IPS-15b (cell line): ENCODE data around the gene SCN4B.

Source experiments
- H3K27me3 ChIP-seq: one replicate; pipeline ENCODE4 v1.6.1; 2013; ENCODE audit warnings: low read length; ENCODE audit not compliant: control insufficient read depth, insufficient read depth
- H3K36me3 ChIP-seq: one replicate; pipeline ENCODE4 v1.6.1; 2013; ENCODE audit warnings: low read length; ENCODE audit not compliant: control insufficient read depth, insufficient read depth
- H3K4me1 ChIP-seq: one replicate; pipeline ENCODE4 v1.6.1; 2013; ENCODE audit warnings: mild to moderate bottlenecking, low read length; ENCODE audit not compliant: control insufficient read depth, insufficient read depth
- H3K4me3 ChIP-seq: one replicate; pipeline ENCODE4 v1.5.1; 2013; ENCODE audit warnings: low read depth, low read length
- H3K9ac ChIP-seq: one replicate; pipeline ENCODE4 v1.6.1; 2013; ENCODE audit warnings: low read depth, mild to moderate bottlenecking, low read length
- H3K9me3 ChIP-seq: one replicate; pipeline ENCODE4 v1.6.1; 2013; ENCODE audit warnings: mild to moderate bottlenecking, low read length; ENCODE audit not compliant: control insufficient read depth, insufficient read depth

The SCN4B gene

DNA sequence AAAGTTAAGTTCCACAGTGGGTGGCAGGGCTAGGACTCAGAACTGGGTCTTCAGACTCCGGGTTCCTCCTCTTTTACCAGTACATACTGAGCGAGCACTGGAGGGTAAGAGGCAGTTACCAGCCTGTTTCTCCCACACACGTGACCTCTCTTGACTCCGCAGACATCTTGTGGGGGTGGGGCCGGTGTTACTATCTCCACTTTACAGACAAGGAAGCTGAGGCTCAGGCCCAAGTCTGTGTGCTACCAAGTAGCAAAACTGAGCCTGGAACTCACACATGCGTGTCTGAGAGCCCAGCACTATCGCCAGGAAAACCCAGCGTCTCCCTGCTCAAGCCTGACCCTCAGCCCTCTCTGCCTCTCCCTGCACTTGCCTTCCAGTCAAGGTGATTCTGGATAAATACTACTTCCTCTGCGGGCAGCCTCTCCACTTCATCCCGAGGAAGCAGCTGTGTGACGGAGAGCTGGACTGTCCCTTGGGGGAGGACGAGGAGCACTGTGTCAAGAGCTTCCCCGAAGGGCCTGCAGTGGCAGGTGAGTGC, 49.8 kb downstream of the SCN4B start:
- Histone ChIP-seq H3K4me1 (peaks cover 3% of the 10 kb centered on the region), H3K9ac (no peak overlapping the region), H3K9me3 (no peaks in the 10 kb centered on the region), H3K36me3 (no peaks in the 10 kb centered on the region), H3K27me3 (no peaks in the 10 kb centered on the region), H3K4me3 (no peak overlapping the region)

GRCh38 chr11:118100691-118101232, 51.9 kb downstream of the SCN4B start:
- Histone ChIP-seq H3K9me3 (no peaks in the 10 kb centered on the region), H3K36me3 (no peaks in the 10 kb centered on the region), H3K27me3 (no peaks in the 10 kb centered on the region), H3K4me3 (no peak overlapping the region), H3K4me1 (peaks cover 3% of the 10 kb centered on the region), H3K9ac (no peak overlapping the region)

GRCh38 chr11:118099838-118100556, 52.6 kb downstream of the SCN4B start:
- H3K4me1 ChIP-seq, result peaks cover 3% of the 10 kb centered on the region
- no peaks in the 10 kb centered on the region for H3K27me3 ChIP-seq
- H3K4me3 ChIP-seq, result no peak overlapping the region
- H3K9me3 ChIP-seq, result no peaks in the 10 kb centered on the region
- H3K36me3 ChIP-seq, result no peaks in the 10 kb centered on the region
- H3K9ac ChIP-seq, result no peak overlapping the region

DNA sequence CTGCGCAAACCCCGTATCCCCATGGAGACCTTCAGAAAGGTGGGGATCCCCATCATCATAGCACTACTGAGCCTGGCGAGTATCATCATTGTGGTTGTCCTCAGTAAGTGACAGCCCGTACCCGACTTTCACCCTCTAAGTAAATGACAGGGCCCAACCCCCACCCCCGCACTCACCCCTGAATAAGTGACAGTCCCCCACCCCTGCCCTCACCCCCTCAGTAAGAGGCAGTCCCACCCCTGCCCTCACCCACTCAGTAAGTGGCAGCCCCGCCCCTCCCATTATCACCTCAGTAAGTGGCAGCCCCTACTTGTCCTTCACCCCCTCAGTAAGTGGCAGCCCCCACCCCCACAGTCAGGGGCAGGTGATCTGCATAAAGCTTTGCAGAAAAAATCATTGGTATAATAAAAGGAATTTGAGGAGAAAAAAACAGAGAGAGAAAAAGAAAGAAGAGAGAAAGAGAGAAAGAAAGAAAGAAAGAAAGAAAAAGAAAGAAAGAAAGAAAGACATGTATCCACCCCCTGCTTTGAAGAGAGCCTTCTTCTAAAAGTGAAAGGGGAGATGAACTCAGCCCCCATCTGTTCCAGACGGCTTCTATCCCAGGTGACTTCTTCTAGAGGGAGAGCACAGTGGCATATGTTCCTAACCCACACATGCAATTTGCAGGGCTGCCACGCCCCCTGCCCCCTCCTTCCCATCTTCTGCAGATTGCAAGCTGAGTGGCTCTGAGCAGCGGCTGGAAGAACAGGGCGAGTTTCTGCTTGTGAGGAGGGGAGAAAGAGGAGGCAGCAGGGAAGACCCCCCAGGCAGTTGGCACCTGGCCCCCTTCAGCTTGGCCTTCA, 53.4 kb downstream of the SCN4B start:
- Histone ChIP-seq H3K36me3 (no peaks in the 10 kb centered on the region), H3K9me3 (no peaks in the 10 kb centered on the region), H3K4me1 (peaks cover 3% of the 10 kb centered on the region), H3K27me3 (no peaks in the 10 kb centered on the region), H3K9ac (no peak overlapping the region), H3K4me3 (no peak overlapping the region)

DNA sequence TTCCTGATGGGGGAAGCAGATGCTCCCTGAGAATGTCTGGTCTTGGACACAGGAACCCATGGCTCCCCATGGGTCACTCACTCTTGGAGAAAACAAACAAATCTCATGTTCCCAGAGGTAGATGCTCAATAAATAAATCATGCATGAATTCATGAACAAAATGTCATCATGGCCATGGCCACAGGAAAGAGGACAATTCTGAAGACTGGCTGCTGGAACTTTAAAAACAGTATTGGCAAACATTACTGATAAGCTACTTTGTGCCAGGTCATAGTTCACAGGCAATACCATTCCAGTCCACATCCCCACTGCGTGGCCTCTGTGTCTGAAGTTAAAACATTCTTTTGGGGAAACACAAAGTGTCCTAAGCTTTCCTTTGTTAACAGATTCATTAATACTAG, 56.7 kb downstream of the SCN4B start:
- no peak overlapping the region for H3K4me3 ChIP-seq
- H3K9ac ChIP-seq, result no peak overlapping the region
- H3K27me3 ChIP-seq, result peaks cover 2% of the 10 kb centered on the region
- no peaks in the 10 kb centered on the region for H3K36me3 ChIP-seq
- peaks cover 3% of the 10 kb centered on the region for H3K4me1 ChIP-seq
- no peaks in the 10 kb centered on the region for H3K9me3 ChIP-seq

DNA sequence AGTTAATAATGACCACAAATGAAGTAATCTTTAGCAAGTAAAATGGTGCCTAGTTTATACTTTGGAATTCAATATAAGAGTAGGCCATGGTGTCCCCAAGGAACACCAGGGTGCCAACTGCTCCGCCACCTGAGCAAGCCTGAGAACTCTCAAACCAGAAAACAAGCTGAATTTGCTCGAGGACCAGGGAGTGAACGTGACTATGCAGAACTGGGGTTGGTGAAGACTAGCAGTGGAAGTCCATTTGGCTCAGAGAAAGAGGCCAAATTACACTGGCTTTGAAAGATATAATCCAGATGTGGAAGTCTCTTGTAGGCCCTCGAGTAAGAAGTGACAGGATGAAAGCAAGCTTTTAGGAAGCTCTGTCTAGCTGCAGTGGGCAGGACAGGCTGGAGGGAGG, 57.1 kb downstream of the SCN4B start:
- H3K27me3 ChIP-seq, result peaks cover 2% of the 10 kb centered on the region
- H3K4me3 ChIP-seq, result no peak overlapping the region
- no peaks in the 10 kb centered on the region for H3K9me3 ChIP-seq
- H3K4me1 ChIP-seq, result peaks cover 3% of the 10 kb centered on the region
- no peaks in the 10 kb centered on the region for H3K36me3 ChIP-seq
- H3K9ac ChIP-seq, result no peak overlapping the region

DNA sequence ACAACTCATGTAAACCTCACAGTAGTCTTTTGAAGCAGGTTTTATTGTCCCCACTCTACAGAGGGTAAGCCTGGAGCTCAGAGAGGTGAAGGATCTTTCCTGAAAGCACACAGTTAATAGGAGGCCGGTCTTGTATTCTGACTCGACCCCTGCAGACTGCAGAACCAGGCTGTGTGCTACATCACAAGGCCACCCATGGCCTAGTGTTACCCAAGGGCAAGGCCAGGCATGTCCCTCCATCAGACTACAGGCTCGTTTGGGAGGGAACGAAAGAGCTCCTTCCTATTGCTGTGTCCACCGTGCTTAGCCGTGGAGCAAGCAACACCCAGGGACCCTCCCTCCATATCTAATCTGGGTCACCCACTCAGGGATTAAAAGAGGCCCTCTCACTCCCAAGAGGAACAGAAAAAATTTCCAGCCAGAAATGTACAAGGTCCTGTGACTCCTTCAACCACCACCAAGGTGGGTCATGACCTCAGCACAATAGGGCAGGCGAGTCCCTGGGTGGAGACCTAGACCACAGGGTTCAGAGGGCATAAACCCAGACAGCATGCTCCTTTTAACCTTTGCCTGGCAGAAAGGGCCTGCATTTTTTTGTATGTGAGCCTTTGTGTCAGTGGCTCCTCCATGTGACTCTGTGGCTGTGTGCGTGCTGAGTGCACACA, 59.6 kb downstream of the SCN4B start:
- no peak overlapping the region for H3K9ac ChIP-seq
- H3K4me1 ChIP-seq, result no peaks in the 10 kb centered on the region
- H3K9me3 ChIP-seq, result no peaks in the 10 kb centered on the region
- no peaks in the 10 kb centered on the region for H3K36me3 ChIP-seq
- H3K4me3 ChIP-seq, result no peak overlapping the region
- peaks cover 2% of the 10 kb centered on the region for H3K27me3 ChIP-seq

- H3K27me3 ChIP-seq, result peaks cover 2% of the 10 kb centered on the region
- H3K9me3 ChIP-seq, result no peaks in the 10 kb centered on the region
- H3K4me1 ChIP-seq, result no peaks in the 10 kb centered on the region
- no peak overlapping the region for H3K9ac ChIP-seq
- H3K36me3 ChIP-seq, result no peaks in the 10 kb centered on the region
- no peak overlapping the region for H3K4me3 ChIP-seq
Measured at GRCh38 chr11:118091690-118092089, 60.9 kb downstream of the SCN4B start.

GRCh38 chr11:118090545-118091162, 62.0 kb downstream of the SCN4B start:
- Histone ChIP-seq H3K27me3 (peaks cover 2% of the 10 kb centered on the region), H3K4me1 (no peaks in the 10 kb centered on the region), H3K9ac (no peak overlapping the region), H3K36me3 (no peaks in the 10 kb centered on the region), H3K9me3 (no peaks in the 10 kb centered on the region), H3K4me3 (no peak overlapping the region)

- no peaks in the 10 kb centered on the region for H3K9me3 ChIP-seq
- no peak overlapping the region for H3K9ac ChIP-seq
Measured at GRCh38 chr11:118088531-118088930, 64.1 kb downstream of the SCN4B start.

DNA sequence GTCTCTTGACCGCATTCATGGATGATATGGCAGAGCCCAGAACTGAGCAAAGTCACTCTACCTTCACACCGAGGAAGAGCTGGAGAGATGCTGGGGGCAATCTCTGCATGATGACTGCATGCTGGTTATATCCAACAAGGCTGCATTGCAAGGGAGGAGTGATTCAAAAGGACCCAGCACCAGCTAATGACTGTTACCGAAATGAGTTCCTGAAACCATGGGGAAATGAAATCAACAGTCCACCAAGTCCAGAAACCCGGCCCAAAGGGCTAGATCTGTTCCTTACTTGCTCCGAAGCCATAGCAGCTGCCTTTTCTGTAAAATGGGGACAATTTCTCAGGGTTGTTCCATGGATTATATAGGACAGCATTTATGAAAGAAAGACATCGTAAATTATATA, 64.7 kb downstream of the SCN4B start:
- Histone ChIP-seq H3K36me3 (no peaks in the 10 kb centered on the region), H3K9me3 (no peaks in the 10 kb centered on the region), H3K27me3 (peaks cover 2% of the 10 kb centered on the region), H3K9ac (no peak overlapping the region), H3K4me1 (peaks cover 4% of the 10 kb centered on the region), H3K4me3 (no peak overlapping the region)

More at GRCh38 chr11:118088531-118088930, 64.1 kb downstream of the SCN4B start:
- no peaks in the 10 kb centered on the region for H3K4me1 ChIP-seq
- H3K27me3 ChIP-seq, result peaks cover 2% of the 10 kb centered on the region
- no peaks in the 10 kb centered on the region for H3K36me3 ChIP-seq
- no peak overlapping the region for H3K4me3 ChIP-seq
